Ovary (tissue), 9 donors: ENCODE measurements around the gene CAMKV. TPM values are rescaled to one million over a fixed set of nuclear protein-coding genes. Genes with fewer than 3 reads are reported as not detected.

Experiments
- DNase-seq, 5 donors: peaks; one replicate each; pipeline ENCODE4 v3.0.0-alpha.2; 2019 to 2020
- H3K27ac ChIP-seq, 2 donors: fragments of 200-600 bp; one replicate each; pipeline versions ENCODE4 v1.5.1 to v1.8.0; 2019 to 2022
- H3K27me3 ChIP-seq: fragments of 200-600 bp; one replicate; pipeline ENCODE4 v1.8.0; 2022
- H3K36me3 ChIP-seq: fragments of 200-600 bp; sonication (generic); one replicate; pipeline ENCODE4 v1.5.1; 2019
- H3K4me1 ChIP-seq: one replicate; pipeline ENCODE4 v1.8.1; 2013; ENCODE audit warnings: mild to moderate bottlenecking, moderate library complexity; ENCODE audit not compliant: insufficient read depth
- H3K4me3 ChIP-seq: fragments of 200-600 bp; sonication (generic); one replicate; pipeline ENCODE4 v1.5.1; 2017
- H3K9me3 ChIP-seq, 2 donors: fragments of 200-600 bp in 1 of 2; sonication (generic) in 1 of 2; one replicate each; pipeline versions ENCODE4 v1.5.1 to v1.8.1; 2013 to 2019; ENCODE audit warnings: mild to moderate bottlenecking in 1 of 2, moderate library complexity in 1 of 2
- EP300 ChIP-seq: sonication (generic); formaldehyde crosslinking; IDR thresholded peaks from one replicate; pipeline ENCODE4 v1.6.1; 2017; ENCODE audit warnings: antibody characterized with exemption
- POLR2A ChIP-seq: fragments of 450-650 bp; IDR thresholded peaks from one replicate; pipeline ENCODE4 v1.6.1; 2017; ENCODE audit warnings: antibody characterized with exemption, mild to moderate bottlenecking, moderate library complexity
- WGBS, 3 donors: extraction: QIAGEN DNeasy Blood & Tissue Kit in 1 of 3; methylation state at CpG; one replicate each; pipeline versions ENCODE4 v1.1.5 to v1.1.7; 2013 to 2017; 5-methylcytosine and 5-hydroxymethylcytosine counted together
- intact Hi-C, 4 donors: fragments of 100-400 bp; cut with DNase I; formaldehyde crosslinking; loops; one replicate each; pipeline versions ENCODE4 v1.11.0 to v1.15.1; 2022 to 2023
- polyA plus RNA-seq, 2 donors: library from polyadenylated mRNA; stranded (reverse); fragments of 200-250 nt in 1 of 2; fragments of 350-450 nt in 1 of 2; fragmentation: Illumina TruSeq in 1 of 2; extraction: RNeasy Lipid Tissue Mini Kit (QIAGEN cat#74804) in 1 of 2; gene quantifications; one replicate each; pipeline ENCODE4 v1.2.3, GENCODE V29; 2013 to 2014
- total RNA-seq, 7 donors: library from RNA; depleted of rRNA in 2 of 7; stranded (reverse); fragments of >200 nt in 2 of 7; fragmentation: NEBNext Ultra II Directional in 3 of 7; extraction: Animal tissue kit (Norgen Biotek cat#: 25700) in 3 of 7; gene quantifications; one replicate each; pipeline versions ENCODE4 v1.1.0 to v1.2.4, GENCODE V29; 2016 to 2023
- TF ChIP-seq, protein P1 (sequence below), 3 donors: fragments of 450-650 bp in 2 of 3; fragments of 200-600 bp in 1 of 3; IDR thresholded peaks; one replicate each; pipeline versions ENCODE4 v1.5.1 to v1.8.0; 2016 to 2022; ENCODE audit warnings: antibody characterized with exemption in 3 of 3, mild to moderate bottlenecking in 1 of 3
- donor health status: DM: no; HTN: no; CAD: no; lungs with moderate emphysema.
- donor health status: DM: no; HTN: no; CAD: no.
- donor health status: Bipolar disorder and iron deficiency.
- donor health status: DM: yes; HTN: yes; CAD: no.
- donor health status: DM: no; HTN: no; CAD: no.
- donor health status: DM: yes; HTN: yes; CAD: no.

The CAMKV gene
- total and polyA plus RNA-seq, 9 donors, result 0.18 TPM; not detected in 8

DNA sequence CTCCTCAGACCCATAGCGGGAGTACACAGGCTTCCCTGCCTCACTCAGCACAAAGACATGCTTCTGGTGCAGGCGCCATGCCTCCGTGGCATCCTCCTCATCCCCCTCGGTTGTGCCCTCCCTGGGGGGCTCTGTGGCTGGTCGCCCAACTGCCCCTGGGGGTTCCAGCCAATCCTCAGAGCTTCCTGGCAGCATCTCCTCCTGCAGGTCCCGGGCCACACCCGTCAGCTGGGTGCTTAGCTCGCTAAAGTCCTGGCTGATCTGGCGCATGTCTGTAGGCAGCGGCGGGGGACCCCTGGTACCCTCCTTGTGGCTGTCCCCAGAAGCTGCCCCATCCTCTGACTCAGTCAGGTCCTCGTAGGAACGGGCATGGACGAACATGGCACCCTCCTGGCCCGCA is 41.9 kb upstream of the CAMKV start:
- no peaks in the 10 kb centered on the region for H3K27me3 ChIP-seq
- DNase-seq, result no peak
- no peak overlapping the region for H3K27ac ChIP-seq
- H3K9me3 ChIP-seq, result no peaks in the 10 kb centered on the region
- no peaks in the 10 kb centered on the region for H3K4me1 ChIP-seq
- no peaks in the 10 kb centered on the region for H3K36me3 ChIP-seq
- WGBS, 3 donors, result 88 to 95% (median 88%) methylated on average over 10 to 15 of the region's 15 CpGs
- intact Hi-C loops, result no loop called here
- no peak overlapping the region for H3K4me3 ChIP-seq
- TF ChIP-seq EP300 (no peak), POLR2A (no peak)
- TF ChIP-seq, protein P1, sequence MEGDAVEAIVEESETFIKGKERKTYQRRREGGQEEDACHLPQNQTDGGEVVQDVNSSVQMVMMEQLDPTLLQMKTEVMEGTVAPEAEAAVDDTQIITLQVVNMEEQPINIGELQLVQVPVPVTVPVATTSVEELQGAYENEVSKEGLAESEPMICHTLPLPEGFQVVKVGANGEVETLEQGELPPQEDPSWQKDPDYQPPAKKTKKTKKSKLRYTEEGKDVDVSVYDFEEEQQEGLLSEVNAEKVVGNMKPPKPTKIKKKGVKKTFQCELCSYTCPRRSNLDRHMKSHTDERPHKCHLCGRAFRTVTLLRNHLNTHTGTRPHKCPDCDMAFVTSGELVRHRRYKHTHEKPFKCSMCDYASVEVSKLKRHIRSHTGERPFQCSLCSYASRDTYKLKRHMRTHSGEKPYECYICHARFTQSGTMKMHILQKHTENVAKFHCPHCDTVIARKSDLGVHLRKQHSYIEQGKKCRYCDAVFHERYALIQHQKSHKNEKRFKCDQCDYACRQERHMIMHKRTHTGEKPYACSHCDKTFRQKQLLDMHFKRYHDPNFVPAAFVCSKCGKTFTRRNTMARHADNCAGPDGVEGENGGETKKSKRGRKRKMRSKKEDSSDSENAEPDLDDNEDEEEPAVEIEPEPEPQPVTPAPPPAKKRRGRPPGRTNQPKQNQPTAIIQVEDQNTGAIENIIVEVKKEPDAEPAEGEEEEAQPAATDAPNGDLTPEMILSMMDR (IDR thresholded peaks at IDR 0.05), result no peak

DNA sequence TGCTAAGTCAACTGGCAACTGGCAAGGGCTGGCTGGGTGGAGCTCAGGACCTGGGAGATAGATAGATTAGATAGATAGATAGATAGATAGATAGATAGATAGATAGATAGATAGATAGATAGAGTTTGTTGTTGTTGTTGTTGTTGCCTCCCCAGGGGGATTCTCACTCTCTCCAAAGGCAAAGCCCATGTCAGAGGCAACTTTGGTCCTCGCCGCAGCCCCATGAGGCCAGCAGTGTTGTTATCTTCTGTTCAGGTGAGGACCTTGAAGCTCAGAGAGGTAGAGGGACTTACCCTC is 41.4 kb upstream of the CAMKV start:
- Histone ChIP-seq H3K4me1 (no peaks in the 10 kb centered on the region), H3K27ac (no peak overlapping the region), H3K36me3 (no peaks in the 10 kb centered on the region), H3K27me3 (no peaks in the 10 kb centered on the region), H3K9me3 (no peaks in the 10 kb centered on the region), H3K4me3 (no peak overlapping the region)
- DNase-seq, result no peak
- WGBS, 3 donors, result 92 to 97% (median 94%) methylated on average over 2 of the region's 2 CpGs
- TF ChIP-seq POLR2A (no peak), EP300 (no peak)
- intact Hi-C loops, result no loop called here

DNA sequence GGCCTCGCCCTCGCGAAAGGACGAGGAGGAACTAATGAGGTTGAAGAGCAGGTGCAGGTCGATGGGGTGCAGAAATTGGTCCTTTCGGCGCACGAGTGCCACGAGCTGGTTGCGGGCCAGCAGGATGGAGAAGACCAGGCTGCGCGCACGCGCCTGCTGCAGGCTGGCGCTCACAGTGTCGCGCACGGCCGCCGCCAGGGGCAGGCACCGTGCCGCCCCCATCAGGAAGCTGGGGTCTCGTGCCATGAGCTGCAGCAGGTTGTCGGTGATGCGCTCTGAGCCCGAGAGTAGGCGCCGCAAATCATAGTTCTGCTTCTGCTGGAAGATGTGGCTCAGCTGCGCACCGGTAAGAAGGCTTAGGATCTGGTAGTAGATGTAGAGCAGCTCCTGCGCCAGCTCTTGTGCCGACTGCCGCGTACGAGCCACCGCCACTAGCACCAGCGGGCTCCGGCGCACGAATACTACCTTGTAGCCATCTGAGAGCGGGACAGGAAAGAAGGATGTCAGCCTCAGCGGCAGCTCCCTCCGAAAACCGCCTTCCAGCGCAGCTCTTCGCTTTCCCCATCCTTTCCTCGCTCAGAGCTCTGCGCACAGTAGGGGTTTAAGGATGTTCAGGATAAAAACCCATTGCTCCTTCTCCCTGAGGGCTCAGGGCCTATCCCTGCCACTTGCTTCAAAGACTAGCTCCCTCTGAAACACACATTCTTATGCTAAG is 40.9 kb upstream of the CAMKV start:
- no peaks in the 10 kb centered on the region for H3K27me3 ChIP-seq
- no peak for DNase-seq
- H3K9me3 ChIP-seq, result no peaks in the 10 kb centered on the region
- no peak for TF ChIP-seq POLR2A
- no peak for TF ChIP-seq EP300
- TF ChIP-seq, protein P1 (IDR thresholded peaks at IDR 0.05), result no peak
- H3K4me3 ChIP-seq, result no peak overlapping the region
- WGBS, 3 donors, result 77 to 79% (median 79%) methylated on average over 47 to 48 of the region's 48 CpGs
- no peaks in the 10 kb centered on the region for H3K4me1 ChIP-seq
- no peak overlapping the region for H3K27ac ChIP-seq
- H3K36me3 ChIP-seq, result no peaks in the 10 kb centered on the region
- intact Hi-C loops, result no loop called here

DNA sequence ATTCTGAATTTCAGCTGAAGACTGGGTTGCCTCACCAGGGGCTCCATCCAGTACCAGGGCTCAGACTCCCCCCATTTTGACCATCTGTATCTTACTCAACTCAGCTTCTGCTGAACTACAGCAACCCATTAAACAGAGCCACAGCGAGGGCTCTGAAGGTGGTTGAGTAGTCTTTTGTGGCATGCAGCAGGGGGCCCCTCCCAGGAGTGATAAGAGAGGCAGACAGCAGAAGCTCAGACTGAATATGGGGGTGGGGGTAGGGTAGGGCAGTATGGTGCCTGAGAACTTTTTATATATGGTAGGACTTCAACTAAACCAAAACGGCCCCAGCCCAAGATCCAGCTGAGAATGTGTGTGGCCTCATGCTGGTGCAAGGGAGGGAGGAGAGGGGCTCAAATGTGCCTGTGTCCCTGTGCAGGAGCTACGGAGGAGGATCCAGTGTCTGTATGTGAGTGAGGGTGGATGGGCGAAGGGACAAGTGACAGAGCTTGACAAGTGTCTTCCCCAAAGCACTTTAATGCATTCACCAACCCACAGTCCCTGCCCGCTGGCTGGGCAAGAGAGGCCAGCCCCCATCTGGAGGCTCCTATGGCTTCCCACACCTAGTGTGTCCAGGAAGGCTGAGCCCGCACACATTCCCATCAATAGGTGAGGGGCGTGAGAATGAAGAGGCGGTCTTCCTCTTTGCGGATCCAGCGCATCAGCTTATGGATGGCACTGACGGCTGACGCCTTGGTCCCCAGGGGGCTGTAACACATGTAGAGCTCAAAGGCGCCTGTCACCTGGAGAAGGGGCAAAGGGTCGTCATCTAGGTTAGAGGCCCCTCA is 38.9 kb upstream of the CAMKV start:
- no peaks in the 10 kb centered on the region for H3K36me3 ChIP-seq
- no peak overlapping the region for H3K4me3 ChIP-seq
- intact Hi-C loops, result loop anchor here in 1 of 4 donors (10.0 kb wide), 2 partner anchors 104 to 204 kb away; partner anchors contain the start of gene INKA1

More for the DNA sequence above, 38.9 kb upstream of the CAMKV start:
- no peak overlapping the region for H3K27ac ChIP-seq
- 89 to 90% (median 90%) methylated on average over 14 of the region's 14 CpGs for WGBS, 3 donors
- peaks cover 3% of the 10 kb centered on the region for H3K4me1 ChIP-seq
- DNase-seq, result no peak
- H3K27me3 ChIP-seq, result no peaks in the 10 kb centered on the region
- TF ChIP-seq POLR2A (no peak), EP300 (no peak)
- TF ChIP-seq, protein P1 (IDR thresholded peaks at IDR 0.05), result no peak
- H3K9me3 ChIP-seq, result no peaks in the 10 kb centered on the region
